Activated effector memory CD4-positive, alpha-beta T cell treated with anti-CD3 and anti-CD28 coated beads, Interleukin-2, amount 50 U/mL, for 16 hours (primary cell): Measurements from ENCODE around the gene RNU6-1.

Experiments
- DNase-seq: peaks from one replicate; pipeline ENCODE4 v3.0.0-alpha.2; 2020

The RNU6-1 gene

GRCh38 chr15:67839929-67840748 lies at the start of gene RNU6-1:
TSS of gene RNU6-1 (minus strand) at chr15:67840045.
- DNase-seq: peak; percentile 99

GRCh38 chr15:67887776-67888175 lies 47.9 kb upstream of the RNU6-1 start:
- no peak for DNase-seq

GRCh38 chr15:67885861-67886260 lies 46.0 kb upstream of the RNU6-1 start:
- DNase-seq: no peak

- no peak for DNase-seq
Observed at GRCh38 chr15:67885175-67885523, 45.3 kb upstream of the RNU6-1 start.

- peak; percentile 85 for DNase-seq
Observed at GRCh38 chr15:67884514-67885174, 44.8 kb upstream of the RNU6-1 start.

- no peak for DNase-seq
Observed at GRCh38 chr15:67884009-67884408, 44.2 kb upstream of the RNU6-1 start.

GRCh38 chr15:67883234-67883773 lies 43.5 kb upstream of the RNU6-1 start:
- no peak for DNase-seq

- no peak for DNase-seq
Observed at GRCh38 chr15:67882487-67883233, 42.8 kb upstream of the RNU6-1 start.

GRCh38 chr15:67880651-67881182 lies 40.9 kb upstream of the RNU6-1 start:
- DNase-seq: no peak

- no peak for DNase-seq
Observed at GRCh38 chr15:67879440-67880129, 39.7 kb upstream of the RNU6-1 start.

GRCh38 chr15:67878712-67879206 lies 38.9 kb upstream of the RNU6-1 start:
- no peak for DNase-seq

GRCh38 chr15:67873777-67874176 lies 33.9 kb upstream of the RNU6-1 start:
- no peak for DNase-seq

- no peak for DNase-seq
Observed at GRCh38 chr15:67870868-67871408, 31.1 kb upstream of the RNU6-1 start.

GRCh38 chr15:67869701-67870100 lies 29.9 kb upstream of the RNU6-1 start:
- no peak for DNase-seq

- no peak for DNase-seq
Observed at GRCh38 chr15:67865766-67866165, 25.9 kb upstream of the RNU6-1 start.

GRCh38 chr15:67865331-67865730 lies 25.5 kb upstream of the RNU6-1 start:
- no peak for DNase-seq

GRCh38 chr15:67863442-67863987 lies 23.7 kb upstream of the RNU6-1 start:
- peak; percentile 89 for DNase-seq

GRCh38 chr15:67862750-67863441 lies 23.1 kb upstream of the RNU6-1 start:
- no peak for DNase-seq

- DNase-seq: no peak
Observed at GRCh38 chr15:67861983-67862382, 22.1 kb upstream of the RNU6-1 start.

- no peak for DNase-seq
Observed at GRCh38 chr15:67859331-67859946, 19.6 kb upstream of the RNU6-1 start.

GRCh38 chr15:67857220-67857619 lies 17.4 kb upstream of the RNU6-1 start:
- DNase-seq: no peak
